Measurements from ENCODE around the gene MINDY4.

DNA sequence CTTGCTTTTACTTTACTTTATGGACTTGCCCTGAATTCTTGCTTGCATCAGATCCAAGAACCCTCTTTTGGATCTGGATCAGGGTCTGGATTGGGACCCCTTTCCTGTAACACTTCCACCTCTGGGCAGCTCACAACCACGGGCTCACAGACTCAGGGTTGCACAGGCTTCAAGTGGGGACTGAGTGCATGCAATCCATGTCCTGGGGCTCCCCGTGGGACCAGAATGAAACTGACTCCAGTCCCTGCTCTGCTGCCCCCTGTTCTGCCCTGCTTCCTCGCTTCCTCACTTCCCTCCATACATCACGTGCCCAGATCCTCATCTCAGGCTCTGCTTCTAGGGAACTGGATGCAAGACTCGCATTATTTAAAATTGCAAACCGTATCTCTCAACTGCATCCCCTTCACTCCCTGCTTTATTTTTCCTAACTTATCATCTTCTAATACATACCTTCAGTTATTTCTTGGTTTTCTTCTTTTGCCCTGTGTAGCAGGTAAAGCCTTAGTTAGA lies 42.6 kb upstream of the MINDY4 start:
- no peak for TF ChIP-seq POLR2A (IDR thresholded peaks at IDR 0.05)
- TF ChIP-seq, protein P1, sequence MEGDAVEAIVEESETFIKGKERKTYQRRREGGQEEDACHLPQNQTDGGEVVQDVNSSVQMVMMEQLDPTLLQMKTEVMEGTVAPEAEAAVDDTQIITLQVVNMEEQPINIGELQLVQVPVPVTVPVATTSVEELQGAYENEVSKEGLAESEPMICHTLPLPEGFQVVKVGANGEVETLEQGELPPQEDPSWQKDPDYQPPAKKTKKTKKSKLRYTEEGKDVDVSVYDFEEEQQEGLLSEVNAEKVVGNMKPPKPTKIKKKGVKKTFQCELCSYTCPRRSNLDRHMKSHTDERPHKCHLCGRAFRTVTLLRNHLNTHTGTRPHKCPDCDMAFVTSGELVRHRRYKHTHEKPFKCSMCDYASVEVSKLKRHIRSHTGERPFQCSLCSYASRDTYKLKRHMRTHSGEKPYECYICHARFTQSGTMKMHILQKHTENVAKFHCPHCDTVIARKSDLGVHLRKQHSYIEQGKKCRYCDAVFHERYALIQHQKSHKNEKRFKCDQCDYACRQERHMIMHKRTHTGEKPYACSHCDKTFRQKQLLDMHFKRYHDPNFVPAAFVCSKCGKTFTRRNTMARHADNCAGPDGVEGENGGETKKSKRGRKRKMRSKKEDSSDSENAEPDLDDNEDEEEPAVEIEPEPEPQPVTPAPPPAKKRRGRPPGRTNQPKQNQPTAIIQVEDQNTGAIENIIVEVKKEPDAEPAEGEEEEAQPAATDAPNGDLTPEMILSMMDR (IDR thresholded peaks at IDR 0.05), result no peak
- no peak for TF ChIP-seq EP300 (IDR thresholded peaks at IDR 0.05; ENCODE audit: low read depth)
- no peak for TF ChIP-seq POLR2AphosphoS5 (IDR thresholded peaks at IDR 0.05)

All from transverse colon (tissue), 4 donors.